Measurements from ENCODE around the gene CLCN7.

- TF ChIP-seq ZBTB26 (CRISPR knock-in tag; IDR thresholded peaks at IDR 0.05) = no peak
- TF ChIP-seq CTCF (IDR thresholded peaks at IDR 0.05 in 2 of 3, conservative IDR thresholded peaks at IDR 0.05 in 1 of 3; ENCODE audit: insufficient read depth in 2 of 3, low read depth in 1 of 3, low read length in 3 of 3) = no peak
- TF ChIP-seq RAD21 (CRISPR knock-in tag; conservative IDR thresholded peaks at IDR 0.05 in 1 of 2, IDR thresholded peaks at IDR 0.05 in 1 of 2) = no peak
- no peak for TF ChIP-seq BRF2 (IDR thresholded peaks at IDR 0.05; ENCODE audit: borderline replicate concordance, insufficient read depth, insufficient read length)
- TF ChIP-seq ZNF324 (CRISPR knock-in tag; IDR thresholded peaks at IDR 0.05) = no peak
- TF ChIP-seq ZNF263 (CRISPR knock-in tag; IDR thresholded peaks at IDR 0.05; ENCODE audit: borderline replicate concordance) = no peak
- no peak for TF ChIP-seq MBD1 (CRISPR knock-in tag; IDR thresholded peaks at IDR 0.05)
- no peak for TF ChIP-seq ZNF232 (CRISPR knock-in tag; IDR thresholded peaks at IDR 0.05)
- TF ChIP-seq E2F3 (CRISPR knock-in tag; IDR thresholded peaks at IDR 0.05) = no peak
- no peak for TF ChIP-seq CREM (IDR thresholded peaks at IDR 0.05; ENCODE audit: low read depth)
Observed at GRCh38 chr16:1485847-1486496, 11.1 kb upstream of the CLCN7 start.

All from K562 (cell line).